Thyroid gland (tissue), 4 donors: ENCODE results near the gene P2RY8. TPM values are rescaled to one million over a fixed set of nuclear protein-coding genes. Genes with fewer than 3 reads are reported as not detected.

Experiments used
- DNase-seq, 2 donors: peaks; one replicate each; pipeline ENCODE4 v3.0.0-alpha.2; 2019
- H3K27ac ChIP-seq, 3 donors: fragments of 200-600 bp; sonication (generic); 1 replicate in 2 of 3; 2 replicates in 1 of 3; pipeline ENCODE4 v1.5.1; 2016 to 2019; ENCODE audit warnings: mild to moderate bottlenecking in 1 of 3, moderate library complexity in 1 of 3
- H3K27me3 ChIP-seq: fragments of 200-600 bp; sonication (generic); one replicate; pipeline ENCODE4 v1.5.1; 2019
- H3K36me3 ChIP-seq, 2 donors: fragments of 200-600 bp; sonication (generic); one replicate each; pipeline ENCODE4 v1.5.1; 2016 to 2019
- H3K4me1 ChIP-seq, 2 donors: fragments of 200-600 bp; sonication (generic); one replicate each; pipeline ENCODE4 v1.5.1; 2017 to 2019
- H3K4me3 ChIP-seq, 3 donors: fragments of 200-600 bp; sonication (generic); replicated peaks in 1 of 3; 1 replicate in 2 of 3; 2 replicates in 1 of 3; pipeline ENCODE4 v1.5.1; 2016; ENCODE audit warnings: mild to moderate bottlenecking in 1 of 3
- H3K9me3 ChIP-seq: fragments of 200-600 bp; sonication (generic); one replicate; pipeline ENCODE4 v1.5.1; 2017
- POLR2A ChIP-seq, 2 donors: fragments of 450-650 bp; IDR thresholded peaks; one replicate each; pipeline ENCODE4 v1.6.1; 2017; ENCODE audit warnings: antibody characterized with exemption in 2 of 2, mild to moderate bottlenecking in 2 of 2, moderate library complexity in 1 of 2
- WGBS, 2 donors: methylation state at CpG; one replicate each; pipeline ENCODE4 v1.1.5; 2017; 5-methylcytosine and 5-hydroxymethylcytosine counted together
- intact Hi-C: fragments of 100-400 bp; cut with DNase I; formaldehyde crosslinking; loops from one replicate; pipeline ENCODE4 v1.15.1; 2023
- total RNA-seq, 4 donors: library from RNA; depleted of rRNA; stranded (reverse); fragments of >200 nt; gene quantifications; one replicate each; pipeline ENCODE4 v1.2.3, GENCODE V29; 2016
- TF ChIP-seq, protein P1 (sequence below), 6 experiments: fragments of 200-600 bp in 3 of 6; fragments of 450-650 bp in 3 of 6; sonication (generic) in 3 of 6; IDR thresholded peaks; one replicate each; pipeline ENCODE4 v1.5.1; 2016 to 2019; ENCODE audit warnings: antibody characterized with exemption in 6 of 6, mild to moderate bottlenecking in 2 of 6, inconsistent platforms in 1 of 6, moderate library complexity in 1 of 6

The P2RY8 gene
- total RNA-seq, 4 donors from 2014 or later, result 2.4 to 11.9 (median 3.0) TPM

DNA sequence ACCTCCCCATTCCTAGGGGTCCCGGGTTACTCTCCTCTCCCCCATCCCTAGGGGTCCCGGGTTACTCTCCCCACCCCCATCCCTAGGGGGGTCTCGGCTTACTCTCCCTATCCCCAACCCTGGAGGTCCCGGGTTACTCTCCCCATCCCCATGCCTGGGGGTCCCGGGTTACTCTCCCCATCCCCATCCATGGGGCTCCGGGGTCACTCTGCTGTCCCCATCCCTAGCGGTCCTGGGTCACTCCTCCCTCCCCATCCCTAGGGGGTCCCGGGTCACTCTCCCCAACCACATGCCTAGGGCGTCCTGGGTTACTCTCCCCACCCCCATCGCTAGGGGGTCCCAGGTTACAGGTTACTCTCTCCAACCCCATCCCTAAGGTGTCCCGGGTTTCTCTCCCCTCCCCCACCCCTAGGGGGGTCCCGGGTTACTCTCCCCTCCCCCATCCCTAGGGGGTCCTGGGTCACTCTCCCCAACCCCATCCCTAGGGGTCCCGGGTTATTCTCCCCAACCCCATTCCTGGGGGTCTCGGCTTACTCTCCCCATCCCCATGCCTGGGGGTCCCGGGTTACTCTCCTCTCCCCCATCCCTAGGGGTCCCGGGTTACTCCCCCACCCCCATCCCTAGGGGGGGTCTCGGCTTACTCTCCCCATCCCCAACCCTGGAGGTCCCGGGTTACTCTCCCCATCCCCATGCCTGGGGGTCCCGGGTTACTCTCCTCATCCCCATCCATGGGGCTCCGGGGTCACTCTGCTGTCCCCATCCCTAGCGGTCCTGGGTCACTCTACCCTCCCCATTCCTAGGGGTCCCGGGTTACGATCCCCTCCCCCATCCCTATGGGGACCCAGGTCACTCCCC, 85.1 kb downstream of the P2RY8 start:
- H3K4me3 ChIP-seq, result peak overlapping the region; percentile 6 to 98 (median 73)
- TF ChIP-seq POLR2A (IDR thresholded peaks at IDR 0.05), result no peak
- TF ChIP-seq, protein P1, sequence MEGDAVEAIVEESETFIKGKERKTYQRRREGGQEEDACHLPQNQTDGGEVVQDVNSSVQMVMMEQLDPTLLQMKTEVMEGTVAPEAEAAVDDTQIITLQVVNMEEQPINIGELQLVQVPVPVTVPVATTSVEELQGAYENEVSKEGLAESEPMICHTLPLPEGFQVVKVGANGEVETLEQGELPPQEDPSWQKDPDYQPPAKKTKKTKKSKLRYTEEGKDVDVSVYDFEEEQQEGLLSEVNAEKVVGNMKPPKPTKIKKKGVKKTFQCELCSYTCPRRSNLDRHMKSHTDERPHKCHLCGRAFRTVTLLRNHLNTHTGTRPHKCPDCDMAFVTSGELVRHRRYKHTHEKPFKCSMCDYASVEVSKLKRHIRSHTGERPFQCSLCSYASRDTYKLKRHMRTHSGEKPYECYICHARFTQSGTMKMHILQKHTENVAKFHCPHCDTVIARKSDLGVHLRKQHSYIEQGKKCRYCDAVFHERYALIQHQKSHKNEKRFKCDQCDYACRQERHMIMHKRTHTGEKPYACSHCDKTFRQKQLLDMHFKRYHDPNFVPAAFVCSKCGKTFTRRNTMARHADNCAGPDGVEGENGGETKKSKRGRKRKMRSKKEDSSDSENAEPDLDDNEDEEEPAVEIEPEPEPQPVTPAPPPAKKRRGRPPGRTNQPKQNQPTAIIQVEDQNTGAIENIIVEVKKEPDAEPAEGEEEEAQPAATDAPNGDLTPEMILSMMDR (IDR thresholded peaks at IDR 0.05), result no peak
- intact Hi-C loops, result loop anchor here (5.0 to 10.0 kb wide), 4 partner anchors 55 to 1235 kb away; no protein-coding TSS in a partner anchor
- H3K27me3 ChIP-seq, result no peaks in the 10 kb centered on the region
- H3K4me1 ChIP-seq, result peaks cover 11% of the 10 kb centered on the region in 2 donors
- no peaks in the 10 kb centered on the region for H3K36me3 ChIP-seq
- peak in 1 of 2 donors; percentile 21 for DNase-seq
- 25 to 32% methylated on average over 22 to 23 of the region's 23 CpGs for WGBS, 2 donors
- peak overlapping the region in 2 of 3 donors; percentile 43 to 47 for H3K27ac ChIP-seq
- no peaks in the 10 kb centered on the region for H3K9me3 ChIP-seq

DNA sequence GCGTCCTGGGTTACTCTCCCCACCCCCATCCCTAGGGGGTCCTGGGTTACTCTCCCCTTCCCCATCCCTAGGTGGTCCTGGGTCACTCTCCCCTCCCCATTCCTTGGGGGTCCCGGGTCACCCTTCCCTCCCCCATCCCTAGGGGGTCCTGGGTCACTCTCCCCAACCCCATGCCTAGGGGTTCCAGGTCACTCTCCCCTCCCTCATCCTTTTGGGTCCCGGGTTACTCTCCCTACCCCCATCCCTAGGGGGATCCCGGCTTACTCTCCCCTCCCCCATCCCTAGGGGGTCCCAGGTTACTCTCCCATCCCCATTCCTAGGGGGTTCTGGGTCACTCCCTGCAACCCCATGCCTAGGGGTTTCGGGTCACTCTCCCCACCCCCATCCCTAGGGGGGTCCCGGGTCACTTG, 85.7 kb downstream of the P2RY8 start:
- H3K4me3 ChIP-seq, result no peak overlapping the region
- 90 to 91% methylated on average over 6 of the region's 6 CpGs for WGBS, 2 donors

DNA sequence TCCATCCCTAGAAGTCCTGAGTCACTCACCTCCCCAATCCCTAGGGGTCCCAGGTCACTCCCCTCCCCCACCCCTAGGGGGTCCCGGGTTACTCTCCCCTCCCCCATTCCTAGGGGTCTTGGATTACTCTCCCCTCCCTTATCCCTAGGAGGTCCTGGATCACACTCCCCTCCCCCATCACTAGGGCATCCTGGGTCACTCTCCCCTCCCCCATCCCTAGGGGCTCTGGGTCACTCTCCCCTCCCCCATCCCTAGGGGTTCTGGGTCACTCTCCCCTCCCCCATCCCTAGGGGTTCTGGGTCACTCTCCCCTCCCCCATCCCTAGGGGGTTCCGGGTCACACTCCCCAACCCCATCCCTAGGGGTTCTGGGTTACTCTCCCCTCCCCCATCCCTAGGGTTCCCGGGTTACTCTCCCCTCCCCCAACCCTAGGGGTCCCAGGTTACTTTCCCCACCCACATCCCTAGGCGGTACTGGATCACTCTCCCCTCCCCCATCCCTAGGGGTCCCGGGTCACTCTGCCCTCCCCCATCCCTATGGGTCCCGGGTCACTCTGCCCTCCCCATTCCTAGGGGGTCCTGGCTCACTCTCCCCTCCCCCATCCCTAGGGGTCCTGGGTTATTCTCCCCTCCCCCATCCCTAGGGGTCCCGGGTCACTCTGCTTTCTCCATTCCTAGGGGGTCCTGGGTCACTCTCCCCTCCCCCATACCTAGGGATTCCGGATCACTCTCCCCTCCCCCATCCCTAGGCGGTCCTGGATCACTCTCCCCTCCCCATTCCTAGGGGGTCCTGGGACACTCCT, 86.4 kb downstream of the P2RY8 start:
- 81% methylated on average over 9 of the region's 9 CpGs for WGBS, 2 donors
- Histone ChIP-seq H3K36me3 (no peaks in the 10 kb centered on the region), H3K4me1 (peaks cover 11% of the 10 kb centered on the region in 2 donors), H3K27ac (no peak overlapping the region), H3K27me3 (no peaks in the 10 kb centered on the region), H3K9me3 (no peaks in the 10 kb centered on the region), H3K4me3 (no peak overlapping the region)
- no peak for TF ChIP-seq POLR2A (IDR thresholded peaks at IDR 0.05)
- TF ChIP-seq, protein P1 (IDR thresholded peaks at IDR 0.05), result no peak
- intact Hi-C loops, result loop anchor here (5.0 to 10.0 kb wide), 4 partner anchors 53 to 1237 kb away; no protein-coding TSS in a partner anchor
- DNase-seq, result no peak

More for the DNA sequence above, 85.7 kb downstream of the P2RY8 start:
- intact Hi-C loops, result loop anchor here (5.0 to 10.0 kb wide), 4 partner anchors 54 to 1236 kb away; no protein-coding TSS in a partner anchor
- Histone ChIP-seq H3K27me3 (no peaks in the 10 kb centered on the region), H3K36me3 (no peaks in the 10 kb centered on the region), H3K27ac (no peak overlapping the region), H3K4me1 (peaks cover 11% of the 10 kb centered on the region in 2 donors), H3K9me3 (no peaks in the 10 kb centered on the region)
- TF ChIP-seq, protein P1 (IDR thresholded peaks at IDR 0.05), result no peak
- TF ChIP-seq POLR2A (IDR thresholded peaks at IDR 0.05), result no peak
- no peak for DNase-seq

DNA sequence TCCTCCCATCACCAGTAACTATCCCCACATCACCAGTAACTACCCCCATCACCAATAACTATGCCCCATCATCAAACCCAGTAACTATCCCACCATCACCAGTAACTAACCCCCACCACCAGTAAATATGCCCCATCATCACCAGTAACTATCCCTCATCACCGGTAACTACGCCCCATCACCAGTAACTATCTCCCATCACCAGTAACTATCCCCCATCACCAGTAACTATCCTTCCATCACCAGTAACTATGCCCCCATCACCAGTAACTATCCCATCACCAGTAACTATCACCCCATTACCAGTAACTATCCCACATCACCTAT, 87.2 kb downstream of the P2RY8 start:
- Histone ChIP-seq H3K4me3 (no peak overlapping the region), H3K4me1 (peaks cover 11% of the 10 kb centered on the region in 2 donors), H3K27ac (no peak overlapping the region), H3K27me3 (no peaks in the 10 kb centered on the region), H3K9me3 (no peaks in the 10 kb centered on the region), H3K36me3 (no peaks in the 10 kb centered on the region)
- intact Hi-C loops, result loop anchor here (5.0 to 10.0 kb wide), 4 partner anchors 52 to 1238 kb away; no protein-coding TSS in a partner anchor
- 94 to 95% methylated on average over 2 of the region's 2 CpGs for WGBS, 2 donors
- no peak for DNase-seq
- no peak for TF ChIP-seq POLR2A (IDR thresholded peaks at IDR 0.05)
- TF ChIP-seq, protein P1 (IDR thresholded peaks at IDR 0.05), result no peak
